Memory B cell (primary cell): Measurements from ENCODE around the gene WDSUB1.

ENCODE experiments used
- ATAC-seq: fragments of 150-1000 bp; cut with Tn5 transposase; 2 replicates; pipeline ENCODE4 v1.10.0; 2021; ENCODE audit warnings: low read depth, mild to moderate bottlenecking, moderate library complexity
- DNase-seq, 2 donors: peaks; one replicate each; pipeline ENCODE4 v3.0.0; 2022; ENCODE audit warnings: low spot score in 2 of 2
- H3K27ac Mint-ChIP-seq: one replicate; pipeline ENCODE4 v1.8.0; 2022; ENCODE audit warnings: mild to moderate bottlenecking, moderate library complexity, mixed read lengths
- H3K27me3 Mint-ChIP-seq: one replicate; pipeline ENCODE4 v1.8.0; 2022; ENCODE audit warnings: mixed read lengths
- H3K36me3 Mint-ChIP-seq: one replicate; pipeline ENCODE4 v1.8.0; 2022; ENCODE audit warnings: mild to moderate bottlenecking, mixed read lengths
- H3K4me1 Mint-ChIP-seq: one replicate; pipeline ENCODE4 v1.8.0; 2022; ENCODE audit warnings: mixed read lengths
- H3K4me3 Mint-ChIP-seq: one replicate; pipeline ENCODE4 v1.8.0; 2022; ENCODE audit warnings: mild to moderate bottlenecking, moderate library complexity, mixed read lengths
- H3K9me3 Mint-ChIP-seq: one replicate; pipeline ENCODE4 v1.8.0; 2022; ENCODE audit warnings: mixed read lengths

Gene WDSUB1

DNA sequence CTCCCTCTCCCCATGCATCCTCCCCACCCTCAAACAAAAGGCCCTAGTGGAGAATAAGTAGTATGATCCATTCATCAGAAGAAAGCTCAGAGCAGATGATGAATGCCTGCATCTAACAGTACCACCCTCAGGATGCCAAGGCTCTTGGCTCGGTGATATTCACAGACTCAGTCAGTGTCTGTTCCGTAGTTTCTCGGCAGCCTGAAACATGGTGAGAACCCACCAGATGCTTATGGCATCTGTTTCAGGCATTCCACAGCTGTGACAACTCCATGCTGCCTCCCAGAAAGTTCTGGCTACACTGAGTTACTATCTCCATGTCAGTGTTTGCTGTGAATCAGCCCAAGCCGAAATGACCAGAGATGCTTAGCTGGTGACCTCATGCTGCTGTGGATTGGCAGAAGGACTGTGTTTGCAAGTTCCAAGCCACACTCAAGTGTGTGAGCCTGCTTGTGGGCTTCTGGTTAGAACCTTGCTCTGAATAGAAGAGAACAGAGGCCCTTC, 83.9 kb downstream of the WDSUB1 start:
- H3K36me3 Mint-ChIP-seq = no peaks in the 10 kb centered on the region
- no peak overlapping the region for H3K4me3 Mint-ChIP-seq
- DNase-seq = no peak
- H3K27me3 Mint-ChIP-seq = peaks cover 4% of the 10 kb centered on the region
- peaks cover 2% of the 10 kb centered on the region for H3K4me1 Mint-ChIP-seq
- no peak for ATAC-seq
- H3K27ac Mint-ChIP-seq = no peak overlapping the region
- H3K9me3 Mint-ChIP-seq = no peaks in the 10 kb centered on the region

DNA sequence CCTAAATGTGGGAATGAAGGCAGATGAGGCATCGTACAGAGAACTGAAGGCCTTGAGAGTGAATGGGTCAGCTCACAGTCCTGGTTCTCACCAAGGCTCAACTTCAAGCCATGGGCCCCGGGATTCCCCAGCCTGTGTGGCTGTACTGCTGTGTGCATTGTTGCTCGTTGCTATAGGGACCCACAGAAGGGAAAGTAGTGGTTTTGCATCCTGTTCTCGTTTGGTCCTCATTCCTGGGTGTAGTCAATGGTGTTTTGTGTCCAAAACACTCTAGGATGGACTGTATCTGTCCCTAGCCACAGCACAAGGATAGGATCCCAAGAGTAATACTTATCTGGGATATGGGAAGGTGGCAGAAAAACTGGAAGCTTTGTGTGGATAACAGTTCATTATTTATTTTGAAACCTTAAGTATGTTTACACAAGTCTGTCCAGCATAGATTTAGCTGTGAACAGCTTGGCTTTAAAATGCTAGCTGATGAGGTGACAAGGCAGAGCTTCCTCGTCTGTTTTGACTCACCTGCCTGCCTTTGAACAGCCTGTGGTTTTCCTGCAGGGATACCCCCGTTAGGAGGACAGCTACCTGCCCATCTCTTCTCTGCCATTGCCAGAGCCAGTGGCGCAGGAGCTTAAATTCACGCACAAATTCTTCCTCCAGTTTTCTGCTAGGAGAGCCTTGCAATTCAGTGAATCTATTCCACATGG, 85.0 kb downstream of the WDSUB1 start:
- peak in 1 of 2 donors; percentile 16 for DNase-seq
- peak; percentile 92 for ATAC-seq
- Mint-ChIP-seq H3K27ac (peak overlapping the region; percentile 86), H3K27me3 (peaks cover 4% of the 10 kb centered on the region), H3K36me3 (no peaks in the 10 kb centered on the region), H3K4me1 (peaks cover 2% of the 10 kb centered on the region), H3K9me3 (no peaks in the 10 kb centered on the region), H3K4me3 (no peak overlapping the region)

DNA sequence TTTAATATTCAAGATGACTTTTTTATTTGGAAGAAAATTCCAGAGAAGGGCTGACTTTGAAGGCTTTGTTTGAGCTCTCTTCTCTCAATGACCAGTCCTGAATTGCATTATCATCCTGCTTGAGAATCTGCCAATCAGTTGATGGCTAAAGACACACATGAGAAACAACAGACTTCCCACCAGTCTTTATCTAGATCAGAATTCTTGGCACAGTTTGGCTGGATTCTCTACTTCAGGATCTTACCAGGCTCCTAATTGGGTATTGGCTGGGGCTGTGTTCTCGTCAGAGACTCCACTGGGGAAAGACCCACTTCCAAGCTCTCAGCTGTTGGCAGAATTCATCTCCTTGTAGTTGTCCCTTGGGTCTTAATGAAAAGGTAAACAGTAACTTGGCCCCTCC, 86.0 kb downstream of the WDSUB1 start:
- peaks cover 2% of the 10 kb centered on the region for H3K4me1 Mint-ChIP-seq
- H3K27ac Mint-ChIP-seq = peak overlapping the region; percentile 86
- H3K27me3 Mint-ChIP-seq = peaks cover 2% of the 10 kb centered on the region
- H3K36me3 Mint-ChIP-seq = no peaks in the 10 kb centered on the region
- no peak for ATAC-seq
- no peak for DNase-seq
- H3K9me3 Mint-ChIP-seq = no peaks in the 10 kb centered on the region
- no peak overlapping the region for H3K4me3 Mint-ChIP-seq

DNA sequence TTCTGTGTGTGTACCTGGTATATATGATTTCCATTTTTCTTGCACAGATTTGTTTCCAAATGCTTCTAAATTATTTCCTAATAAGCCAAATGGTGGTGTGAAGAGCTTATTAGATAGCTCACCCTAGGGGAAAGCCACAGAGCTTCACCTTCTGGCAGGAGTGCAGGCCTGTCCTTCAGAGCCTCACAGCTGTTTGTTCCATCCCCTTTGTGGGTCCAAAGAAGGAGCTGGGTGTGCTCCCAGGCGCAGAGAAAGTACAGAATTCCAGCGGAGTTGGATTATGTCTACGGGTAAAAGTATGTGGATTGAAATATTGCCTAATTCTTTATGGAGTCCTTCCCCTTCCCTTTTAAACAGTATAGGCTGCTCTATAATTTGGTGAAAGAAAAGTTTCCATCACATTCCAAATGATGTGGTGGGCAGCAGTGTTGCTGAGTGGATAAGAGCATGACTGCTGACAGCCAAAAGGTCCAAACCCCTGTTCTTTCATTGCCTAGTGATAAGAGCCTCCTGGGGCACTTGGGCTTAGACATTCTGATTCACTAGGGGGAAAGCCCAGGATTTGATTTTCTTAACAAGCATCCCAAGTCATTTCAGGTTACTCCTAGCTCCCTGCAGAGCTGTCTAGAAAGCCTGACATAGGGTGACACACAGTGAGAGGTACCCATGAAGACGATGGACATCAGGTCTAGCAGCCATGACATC, 86.6 kb downstream of the WDSUB1 start:
- ATAC-seq = no peak
- Mint-ChIP-seq H3K4me3 (no peak overlapping the region), H3K9me3 (no peaks in the 10 kb centered on the region), H3K36me3 (no peaks in the 10 kb centered on the region), H3K27ac (peak overlapping the region; percentile 14), H3K4me1 (peaks cover 2% of the 10 kb centered on the region), H3K27me3 (no peaks in the 10 kb centered on the region)
- DNase-seq = no peak

DNA sequence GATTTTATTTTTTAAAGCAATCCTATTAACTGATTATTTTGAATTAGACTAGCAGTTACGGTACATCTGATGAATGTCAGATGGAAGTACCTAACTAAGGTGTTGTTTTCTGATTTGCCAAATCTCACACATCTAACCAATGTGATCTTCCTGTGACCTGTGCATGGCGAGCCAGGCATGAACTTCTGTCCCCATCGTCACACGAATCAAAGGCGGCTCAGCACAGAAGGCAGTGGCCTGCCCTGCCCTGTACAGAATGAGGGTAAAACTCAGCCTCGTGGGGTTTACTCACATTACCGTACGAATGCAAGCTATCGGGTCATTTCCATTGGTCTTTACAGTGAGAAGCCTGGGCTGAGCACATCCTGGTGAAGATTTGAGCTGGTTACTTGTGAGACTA, 87.3 kb downstream of the WDSUB1 start:
- H3K4me1 Mint-ChIP-seq = peaks cover 2% of the 10 kb centered on the region
- ATAC-seq (no peak), DNase-seq (no peak)
- no peaks in the 10 kb centered on the region for H3K36me3 Mint-ChIP-seq
- H3K9me3 Mint-ChIP-seq = no peaks in the 10 kb centered on the region
- no peak overlapping the region for H3K4me3 Mint-ChIP-seq
- no peak overlapping the region for H3K27ac Mint-ChIP-seq
- H3K27me3 Mint-ChIP-seq = no peaks in the 10 kb centered on the region

DNA sequence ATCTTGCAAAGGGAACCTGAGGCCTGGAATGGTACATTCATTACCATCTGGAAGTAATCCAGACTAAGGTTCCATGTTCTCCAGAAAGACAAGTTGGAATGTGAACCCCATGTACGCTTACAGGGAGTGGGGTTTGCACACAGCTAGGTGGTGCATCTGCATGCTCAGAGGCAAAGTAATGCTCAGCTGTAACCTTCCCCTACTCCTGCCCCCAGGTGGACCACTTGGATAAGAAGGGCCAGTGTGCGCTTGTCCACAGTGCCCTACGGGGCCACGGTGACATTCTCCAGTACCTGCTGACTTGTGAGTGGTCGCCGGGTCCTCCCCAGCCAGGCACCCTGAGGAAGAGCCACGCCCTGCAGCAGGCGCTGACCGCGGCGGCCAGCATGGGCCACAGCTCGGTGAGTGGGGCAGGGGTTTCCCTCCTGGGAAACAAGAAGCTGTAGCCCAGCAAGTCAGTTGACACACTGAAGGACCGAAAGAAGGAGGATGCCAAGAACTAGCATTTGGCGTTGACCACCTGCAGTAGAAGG, 90.0 kb downstream of the WDSUB1 start:
- no peak for DNase-seq

DNA sequence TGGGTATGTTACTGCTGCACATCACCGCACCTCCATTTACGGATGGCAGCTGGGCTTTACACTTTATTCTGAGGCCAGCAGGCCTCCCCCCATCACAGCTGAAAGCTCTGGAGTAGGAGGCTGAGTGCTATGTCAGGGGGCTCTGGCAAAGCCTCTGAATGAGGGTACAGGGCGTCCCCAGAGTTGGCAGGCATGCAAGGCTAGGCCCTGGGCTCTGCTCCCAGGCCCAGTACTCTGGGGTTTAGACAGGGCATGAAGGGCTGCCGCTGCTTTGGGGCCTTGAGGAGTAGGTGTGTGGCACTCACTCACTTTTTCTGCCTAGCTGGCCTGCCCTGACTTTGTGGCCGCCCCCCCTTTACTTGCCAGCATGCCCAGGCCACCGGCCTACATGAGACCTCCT, 90.8 kb downstream of the WDSUB1 start:
- Mint-ChIP-seq H3K9me3 (no peaks in the 10 kb centered on the region), H3K36me3 (no peaks in the 10 kb centered on the region), H3K4me1 (no peaks in the 10 kb centered on the region), H3K27me3 (peaks cover 2% of the 10 kb centered on the region), H3K27ac (no peak overlapping the region), H3K4me3 (no peak overlapping the region)
- ATAC-seq (no peak), DNase-seq (no peak)

More for the DNA sequence above, 90.0 kb downstream of the WDSUB1 start:
- Mint-ChIP-seq H3K36me3 (no peaks in the 10 kb centered on the region), H3K4me3 (no peak overlapping the region), H3K9me3 (no peaks in the 10 kb centered on the region), H3K27me3 (peaks cover 2% of the 10 kb centered on the region), H3K27ac (no peak overlapping the region), H3K4me1 (peaks cover 1% of the 10 kb centered on the region)
- no peak for ATAC-seq

DNA sequence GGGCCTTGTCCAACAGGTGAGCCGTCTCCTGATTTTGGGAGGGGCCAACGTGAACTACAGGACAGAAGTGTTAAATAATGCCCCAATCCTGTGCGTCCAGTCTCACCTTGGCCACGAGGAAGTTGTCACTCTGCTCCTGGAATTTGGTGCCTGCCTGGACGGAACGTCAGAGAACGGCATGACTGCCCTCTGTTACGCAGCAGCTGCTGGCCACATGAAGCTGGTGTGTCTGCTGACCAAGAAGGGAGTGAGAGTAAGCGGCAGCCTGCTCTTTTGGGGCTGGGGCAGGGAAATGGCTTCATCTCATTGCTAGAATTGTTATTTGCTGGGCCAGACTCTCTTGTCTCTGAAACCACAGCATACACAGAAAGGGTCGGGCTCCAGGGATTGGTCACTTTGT, 92.3 kb downstream of the WDSUB1 start:
- H3K9me3 Mint-ChIP-seq = no peaks in the 10 kb centered on the region
- no peak overlapping the region for H3K27ac Mint-ChIP-seq
- H3K36me3 Mint-ChIP-seq = no peaks in the 10 kb centered on the region
- ATAC-seq (no peak), DNase-seq (no peak)
- H3K4me1 Mint-ChIP-seq = no peaks in the 10 kb centered on the region
- peaks cover 2% of the 10 kb centered on the region for H3K27me3 Mint-ChIP-seq
- no peak overlapping the region for H3K4me3 Mint-ChIP-seq

DNA sequence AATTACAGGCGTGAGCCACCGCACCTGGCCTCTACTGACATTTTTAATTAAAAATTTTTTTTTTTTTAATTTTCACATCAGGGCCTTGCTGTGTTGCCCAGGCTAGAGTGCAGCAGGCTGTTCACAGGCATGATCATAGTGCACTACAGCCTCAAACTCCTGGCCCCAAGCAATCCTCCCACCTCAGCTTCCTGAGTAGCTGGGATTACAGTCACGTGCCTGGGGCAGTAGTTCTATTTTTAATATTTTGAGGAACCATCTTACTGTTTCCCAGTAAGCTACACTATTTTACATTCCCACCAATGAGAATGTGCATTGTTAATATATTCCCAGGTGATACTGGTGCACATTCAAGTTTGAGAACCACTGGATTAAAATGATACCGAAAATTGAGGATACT, 92.7 kb downstream of the WDSUB1 start:
- no peak for DNase-seq
- H3K36me3 Mint-ChIP-seq = no peaks in the 10 kb centered on the region
- peaks cover 2% of the 10 kb centered on the region for H3K27me3 Mint-ChIP-seq
- no peak for ATAC-seq
- no peak overlapping the region for H3K27ac Mint-ChIP-seq
- H3K9me3 Mint-ChIP-seq = no peaks in the 10 kb centered on the region
- H3K4me3 Mint-ChIP-seq = no peak overlapping the region
- H3K4me1 Mint-ChIP-seq = no peaks in the 10 kb centered on the region

DNA sequence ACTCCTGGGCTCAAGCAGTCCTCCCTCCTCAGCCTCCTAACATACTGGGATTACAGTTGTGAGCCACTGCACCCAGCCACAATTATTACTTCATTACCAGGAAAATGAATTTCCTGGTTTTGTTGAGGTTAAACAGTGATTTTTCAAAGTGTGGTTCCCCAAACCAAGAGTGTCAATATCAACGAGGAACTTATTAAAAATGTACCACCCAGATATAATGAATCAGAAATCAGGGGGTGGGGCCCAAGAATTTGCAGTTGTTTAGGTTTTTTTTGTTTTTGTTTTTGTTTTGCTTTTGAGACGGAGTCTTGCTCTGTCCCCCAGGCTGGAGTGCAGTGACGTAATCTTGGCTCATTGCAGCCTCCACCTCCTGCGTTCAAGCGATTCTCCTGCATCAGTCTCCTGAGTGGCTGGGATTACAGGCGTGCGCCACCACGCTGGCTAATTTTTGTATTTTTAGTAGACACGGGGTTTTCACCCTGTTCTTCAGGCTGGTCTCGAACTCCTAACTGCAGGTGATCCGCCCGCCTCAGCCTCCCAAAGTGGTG, 94.1 kb downstream of the WDSUB1 start:
- Mint-ChIP-seq H3K27me3 (peaks cover 2% of the 10 kb centered on the region), H3K36me3 (no peaks in the 10 kb centered on the region), H3K4me1 (no peaks in the 10 kb centered on the region), H3K27ac (no peak overlapping the region), H3K4me3 (no peak overlapping the region), H3K9me3 (no peaks in the 10 kb centered on the region)
- ATAC-seq = no peak
- no peak for DNase-seq

DNA sequence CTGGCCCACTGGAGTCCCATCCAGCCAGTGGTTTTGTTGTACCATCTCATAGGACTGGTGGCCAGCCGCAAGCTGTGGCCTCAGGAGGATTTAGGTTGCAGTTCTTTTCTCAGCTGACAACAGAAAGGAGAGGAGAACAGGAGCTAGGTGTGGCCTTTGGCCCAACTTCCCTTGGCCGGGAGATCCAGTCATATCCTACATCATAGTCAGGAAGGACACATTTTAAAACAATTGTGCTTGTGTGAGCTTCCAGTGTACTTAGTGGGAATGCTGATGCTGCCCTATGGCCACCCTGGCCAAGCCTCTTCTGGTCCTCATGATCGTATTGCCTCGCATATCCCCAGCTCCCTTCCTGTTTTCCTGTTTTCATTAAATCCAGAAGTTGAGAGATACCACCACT, 98.1 kb downstream of the WDSUB1 start:
- peaks cover 10% of the 10 kb centered on the region for H3K4me1 Mint-ChIP-seq
- ATAC-seq (no peak), DNase-seq (no peak)
- H3K4me3 Mint-ChIP-seq = no peak overlapping the region
- no peaks in the 10 kb centered on the region for H3K36me3 Mint-ChIP-seq
- H3K27ac Mint-ChIP-seq = no peak overlapping the region
- peaks cover 4% of the 10 kb centered on the region for H3K27me3 Mint-ChIP-seq
- no peaks in the 10 kb centered on the region for H3K9me3 Mint-ChIP-seq

DNA sequence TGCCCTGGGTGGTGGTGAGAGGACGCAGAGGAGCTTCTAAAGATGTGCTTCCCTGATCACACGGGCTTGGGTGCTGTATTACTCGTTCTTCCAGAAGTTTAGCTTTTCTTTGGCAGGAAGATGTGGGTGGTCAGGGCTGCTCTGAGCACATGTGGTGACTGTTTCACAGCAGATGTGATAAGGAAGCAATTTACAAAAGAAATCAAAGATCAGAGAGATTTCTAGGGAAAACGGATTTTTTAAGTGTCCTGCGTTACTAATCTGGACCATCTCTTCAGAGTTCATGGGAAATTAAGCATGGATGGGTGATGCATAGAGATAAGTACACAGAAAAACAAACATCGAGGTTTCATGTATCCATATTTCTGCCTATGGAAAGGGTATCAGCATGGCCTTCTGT, 99.4 kb downstream of the WDSUB1 start:
- no peak for DNase-seq

DNA sequence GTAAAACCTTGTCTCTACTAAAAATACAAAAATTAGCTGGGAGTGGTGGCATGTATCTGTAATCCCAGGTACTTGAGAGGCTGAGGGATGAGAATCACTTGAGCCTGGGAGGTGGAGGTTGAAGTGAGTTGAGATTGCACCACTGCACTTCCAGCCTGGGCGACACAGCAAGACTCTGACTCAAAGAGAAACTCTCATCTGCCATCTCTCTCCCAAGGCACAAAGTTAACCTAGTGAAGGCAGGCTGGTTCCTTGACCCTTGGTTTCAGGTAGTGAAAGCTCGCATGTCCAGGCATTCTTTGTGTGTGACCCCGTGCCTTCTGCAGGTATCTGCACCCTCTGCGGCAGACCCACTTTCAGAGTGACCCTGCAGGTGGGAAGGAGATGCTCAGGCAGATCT, 100.0 kb downstream of the WDSUB1 start:
- H3K36me3 Mint-ChIP-seq = no peaks in the 10 kb centered on the region
- no peak overlapping the region for H3K27ac Mint-ChIP-seq
- no peaks in the 10 kb centered on the region for H3K9me3 Mint-ChIP-seq
- no peak for DNase-seq
- peaks cover 10% of the 10 kb centered on the region for H3K27me3 Mint-ChIP-seq
- ATAC-seq = no peak
- peaks cover 10% of the 10 kb centered on the region for H3K4me1 Mint-ChIP-seq
- no peak overlapping the region for H3K4me3 Mint-ChIP-seq

More for the DNA sequence above, 99.4 kb downstream of the WDSUB1 start:
- no peaks in the 10 kb centered on the region for H3K9me3 Mint-ChIP-seq
- H3K27me3 Mint-ChIP-seq = peaks cover 10% of the 10 kb centered on the region
- H3K36me3 Mint-ChIP-seq = no peaks in the 10 kb centered on the region
- H3K27ac Mint-ChIP-seq = no peak overlapping the region
- H3K4me1 Mint-ChIP-seq = peaks cover 10% of the 10 kb centered on the region
- no peak for ATAC-seq
- no peak overlapping the region for H3K4me3 Mint-ChIP-seq
